Measurements from ENCODE around the gene SLC39A10. TPM values are rescaled to one million over a fixed set of nuclear protein-coding genes. Genes with fewer than 3 reads are reported as not detected.

The SLC39A10 gene
- total RNA-seq, 3 donors from 2014 or later = 16.3 to 31.5 (median 25.8) TPM

DNA sequence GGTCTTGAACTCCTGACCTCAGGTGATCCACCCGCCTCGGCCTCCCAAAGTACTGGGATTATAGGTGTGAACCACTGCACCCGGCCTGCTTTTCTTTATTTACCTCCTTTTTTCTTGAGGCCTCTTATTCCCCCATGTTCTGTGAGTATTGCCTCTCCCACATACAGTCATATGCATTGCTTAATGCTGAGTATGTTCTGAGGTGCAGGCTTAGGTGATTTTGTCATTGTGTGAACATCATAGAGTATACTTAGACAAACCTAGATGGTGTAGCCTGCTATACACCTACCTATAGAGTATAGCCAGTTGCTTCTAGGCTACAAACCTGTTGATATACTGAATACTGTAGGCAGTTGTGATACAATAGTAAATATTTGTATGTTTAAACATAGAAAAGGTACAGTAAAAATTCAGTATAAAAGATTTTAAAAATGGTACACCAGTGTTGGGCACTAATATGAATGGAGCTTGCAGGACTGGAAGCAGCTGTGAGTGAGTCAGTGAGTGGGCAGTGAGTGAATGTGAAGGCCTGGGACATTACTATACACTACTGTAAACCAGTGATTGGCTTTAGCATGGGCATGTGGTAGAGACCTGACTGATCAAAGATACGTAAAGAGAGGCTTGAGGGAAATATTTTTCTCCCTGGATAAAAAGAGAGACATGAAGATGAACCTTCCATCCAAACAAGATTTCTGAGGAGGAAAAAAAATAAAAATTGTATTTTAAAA, 17.6 kb downstream of the SLC39A10 start:
- H3K4me1 ChIP-seq = no peaks in the 10 kb centered on the region
- no peak for DNase-seq (ENCODE audit: low spot score in 2 of 2)
- H3K27ac ChIP-seq = no peak overlapping the region
- no peaks in the 10 kb centered on the region for H3K9me3 ChIP-seq
- no peaks in the 10 kb centered on the region for H3K27me3 ChIP-seq
- no peaks in the 10 kb centered on the region for H3K36me3 ChIP-seq
- TF ChIP-seq, protein P1, sequence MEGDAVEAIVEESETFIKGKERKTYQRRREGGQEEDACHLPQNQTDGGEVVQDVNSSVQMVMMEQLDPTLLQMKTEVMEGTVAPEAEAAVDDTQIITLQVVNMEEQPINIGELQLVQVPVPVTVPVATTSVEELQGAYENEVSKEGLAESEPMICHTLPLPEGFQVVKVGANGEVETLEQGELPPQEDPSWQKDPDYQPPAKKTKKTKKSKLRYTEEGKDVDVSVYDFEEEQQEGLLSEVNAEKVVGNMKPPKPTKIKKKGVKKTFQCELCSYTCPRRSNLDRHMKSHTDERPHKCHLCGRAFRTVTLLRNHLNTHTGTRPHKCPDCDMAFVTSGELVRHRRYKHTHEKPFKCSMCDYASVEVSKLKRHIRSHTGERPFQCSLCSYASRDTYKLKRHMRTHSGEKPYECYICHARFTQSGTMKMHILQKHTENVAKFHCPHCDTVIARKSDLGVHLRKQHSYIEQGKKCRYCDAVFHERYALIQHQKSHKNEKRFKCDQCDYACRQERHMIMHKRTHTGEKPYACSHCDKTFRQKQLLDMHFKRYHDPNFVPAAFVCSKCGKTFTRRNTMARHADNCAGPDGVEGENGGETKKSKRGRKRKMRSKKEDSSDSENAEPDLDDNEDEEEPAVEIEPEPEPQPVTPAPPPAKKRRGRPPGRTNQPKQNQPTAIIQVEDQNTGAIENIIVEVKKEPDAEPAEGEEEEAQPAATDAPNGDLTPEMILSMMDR (IDR thresholded peaks at IDR 0.05) = no peak
- TF ChIP-seq POLR2AphosphoS5 (IDR thresholded peaks at IDR 0.05) (no peak), POLR2A (IDR thresholded peaks at IDR 0.05) (no peak)
- H3K4me3 ChIP-seq = no peak overlapping the region
- intact Hi-C loops (cut with DNase I; ENCODE audit: low total_unique reads) = no loop called here

DNA sequence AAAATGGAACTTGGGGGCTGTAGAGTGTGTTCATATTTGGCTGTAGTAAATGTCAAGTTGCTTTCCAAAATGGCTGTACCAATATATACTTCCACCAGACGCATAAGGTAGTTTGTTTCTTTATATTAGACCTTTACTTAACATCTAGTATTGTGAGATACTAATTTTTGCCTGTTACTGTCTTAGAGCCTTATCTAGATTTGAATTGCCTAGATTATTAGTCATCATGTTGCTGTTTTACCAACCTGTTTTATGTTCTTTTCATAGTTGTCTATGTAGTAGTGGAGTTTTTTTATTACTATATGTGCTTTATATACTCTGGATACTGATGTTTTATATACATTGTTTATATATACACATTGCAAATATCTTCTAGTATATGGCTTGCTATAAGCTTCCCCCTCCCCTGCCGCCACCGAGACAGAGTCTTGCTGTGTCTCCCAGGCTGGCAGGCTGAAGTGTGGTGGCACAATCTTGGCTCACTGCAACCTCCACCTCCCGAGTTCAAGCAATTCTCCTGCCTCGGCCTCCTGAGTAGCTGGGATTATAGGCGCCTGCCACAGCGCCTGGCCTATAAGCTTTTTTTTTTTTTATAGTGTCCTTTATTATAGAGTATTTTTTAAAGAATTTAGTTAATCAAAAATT, 18.9 kb downstream of the SLC39A10 start:
- intact Hi-C loops (cut with DNase I; ENCODE audit: low total_unique reads) = no loop called here
- TF ChIP-seq POLR2AphosphoS5 (IDR thresholded peaks at IDR 0.05) (no peak), POLR2A (IDR thresholded peaks at IDR 0.05) (no peak)
- TF ChIP-seq, protein P1 (IDR thresholded peaks at IDR 0.05) = no peak
- H3K9me3 ChIP-seq = no peaks in the 10 kb centered on the region
- no peak for DNase-seq (ENCODE audit: low spot score in 2 of 2)
- no peaks in the 10 kb centered on the region for H3K36me3 ChIP-seq
- H3K4me1 ChIP-seq = no peaks in the 10 kb centered on the region
- H3K4me3 ChIP-seq = no peak overlapping the region
- no peak overlapping the region for H3K27ac ChIP-seq
- no peaks in the 10 kb centered on the region for H3K27me3 ChIP-seq

DNA sequence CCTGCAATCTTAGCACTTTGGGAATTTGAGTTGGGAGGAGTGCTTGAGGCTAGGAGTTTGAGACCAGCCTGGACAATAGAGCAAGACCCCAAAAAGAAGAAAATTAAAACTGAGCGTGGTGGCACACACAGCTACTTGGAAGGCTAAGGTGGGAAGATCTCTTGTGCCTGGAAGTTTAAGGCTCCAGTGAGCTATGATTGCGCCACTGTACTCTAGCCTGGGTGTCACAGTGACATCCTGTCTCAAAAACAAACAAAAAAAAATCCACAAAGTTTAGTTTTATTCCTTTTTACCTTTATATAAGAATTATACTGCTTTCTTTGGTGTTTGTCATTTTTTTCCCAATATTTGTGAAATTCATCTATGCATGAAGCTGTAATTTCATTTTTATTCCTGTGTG, 20.3 kb downstream of the SLC39A10 start:
- no peak for DNase-seq (ENCODE audit: low spot score in 2 of 2)
- H3K36me3 ChIP-seq = no peaks in the 10 kb centered on the region
- no peaks in the 10 kb centered on the region for H3K9me3 ChIP-seq
- intact Hi-C loops (cut with DNase I; ENCODE audit: low total_unique reads) = no loop called here
- H3K27ac ChIP-seq = no peak overlapping the region
- H3K4me3 ChIP-seq = no peak overlapping the region
- no peaks in the 10 kb centered on the region for H3K4me1 ChIP-seq
- H3K27me3 ChIP-seq = no peaks in the 10 kb centered on the region
- TF ChIP-seq POLR2AphosphoS5 (IDR thresholded peaks at IDR 0.05) (no peak), POLR2A (IDR thresholded peaks at IDR 0.05) (no peak)
- TF ChIP-seq, protein P1 (IDR thresholded peaks at IDR 0.05) = no peak

DNA sequence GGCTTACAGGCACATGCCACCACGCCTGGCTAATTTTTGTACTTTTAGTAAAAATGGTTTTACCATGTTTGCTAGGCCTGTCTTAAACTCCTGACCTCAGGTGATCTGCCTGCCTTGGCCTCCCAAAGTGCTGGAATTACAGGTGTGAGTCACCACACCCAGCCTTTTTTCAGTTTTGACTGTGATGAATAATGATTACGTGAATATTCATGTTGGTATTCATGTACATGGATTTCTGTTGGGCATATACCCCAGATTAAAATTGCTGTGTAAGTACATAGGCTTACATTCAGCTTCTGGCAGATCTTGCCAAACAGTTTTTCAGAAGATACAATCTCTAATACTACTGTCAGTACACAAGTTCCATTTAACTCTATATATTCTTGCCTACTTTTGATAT, 20.9 kb downstream of the SLC39A10 start:
- no peak overlapping the region for H3K4me3 ChIP-seq
- DNase-seq (ENCODE audit: low spot score in 2 of 2) = no peak
- no peak overlapping the region for H3K27ac ChIP-seq
- H3K27me3 ChIP-seq = no peaks in the 10 kb centered on the region
- no peaks in the 10 kb centered on the region for H3K36me3 ChIP-seq
- TF ChIP-seq POLR2A (IDR thresholded peaks at IDR 0.05) = no peak
- TF ChIP-seq, protein P1 (IDR thresholded peaks at IDR 0.05) = no peak
- no peak for TF ChIP-seq POLR2AphosphoS5 (IDR thresholded peaks at IDR 0.05)
- intact Hi-C loops (cut with DNase I; ENCODE audit: low total_unique reads) = no loop called here
- H3K9me3 ChIP-seq = no peaks in the 10 kb centered on the region
- no peaks in the 10 kb centered on the region for H3K4me1 ChIP-seq

DNA sequence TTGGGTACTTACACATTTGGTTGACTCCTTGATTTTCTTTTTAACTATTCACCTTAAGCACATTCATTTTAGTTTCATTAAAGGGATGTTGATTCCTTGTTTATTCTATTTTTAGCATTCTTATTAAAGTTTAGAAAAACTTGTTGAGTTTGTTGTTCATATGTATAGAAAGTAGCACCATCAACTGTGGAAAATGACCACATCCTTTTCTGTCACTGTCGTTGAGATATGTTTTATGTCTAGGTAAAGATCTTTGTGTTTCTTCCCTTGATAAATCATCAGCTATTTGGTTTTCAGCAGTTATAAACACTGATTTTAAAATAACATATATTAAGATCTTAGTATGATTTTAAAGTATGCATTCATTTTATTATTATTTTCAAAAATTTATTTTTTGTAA, 25.1 kb downstream of the SLC39A10 start:
- Histone ChIP-seq H3K4me1 (no peaks in the 10 kb centered on the region), H3K27me3 (no peaks in the 10 kb centered on the region), H3K4me3 (no peak overlapping the region), H3K9me3 (no peaks in the 10 kb centered on the region), H3K36me3 (no peaks in the 10 kb centered on the region), H3K27ac (no peak overlapping the region)
- intact Hi-C loops (cut with DNase I; ENCODE audit: low total_unique reads) = no loop called here
- TF ChIP-seq, protein P1 (IDR thresholded peaks at IDR 0.05) = no peak
- no peak for DNase-seq (ENCODE audit: low spot score in 2 of 2)
